Sigmoid colon (tissue), 7 donors: Measurements from ENCODE around the gene SPAG16. TPM values are rescaled to one million over a fixed set of nuclear protein-coding genes. Genes with fewer than 3 reads are reported as not detected.

ENCODE experiments used
- DNase-seq: peaks from one replicate; pipeline ENCODE4 v3.0.0-alpha.2; 2019
- H3K27ac ChIP-seq, 4 donors: fragments of 200-600 bp; sonication (generic); one replicate each; pipeline ENCODE4 v1.5.1; 2016 to 2019; ENCODE audit warnings: mild to moderate bottlenecking in 1 of 4
- H3K27me3 ChIP-seq, 3 donors: fragments of 200-600 bp; sonication (generic); one replicate each; pipeline ENCODE4 v1.5.1; 2019; ENCODE audit warnings: mild to moderate bottlenecking in 1 of 3
- H3K36me3 ChIP-seq, 4 donors: fragments of 200-600 bp; sonication (generic); one replicate each; pipeline ENCODE4 v1.5.1; 2016 to 2019
- H3K4me1 ChIP-seq, 4 donors: fragments of 200-600 bp; sonication (generic); one replicate each; pipeline ENCODE4 v1.5.1; 2017 to 2019
- H3K4me3 ChIP-seq, 4 donors: fragments of 200-600 bp; sonication (generic); one replicate each; pipeline ENCODE4 v1.5.1; 2017 to 2019; ENCODE audit warnings: mild to moderate bottlenecking in 2 of 4, moderate library complexity in 1 of 4
- H3K9me3 ChIP-seq, 4 donors: fragments of 200-600 bp in 3 of 4; sonication (generic) in 3 of 4; one replicate each; pipeline versions ENCODE4 v1.5.1 to v1.6.1; 2013 to 2019
- CTCF ChIP-seq, 4 experiments: fragments of 450-650 bp in 3 of 4; fragments of 200-600 bp in 1 of 4; IDR thresholded peaks; one replicate each; pipeline ENCODE4 v1.5.1; 2016 to 2019; ENCODE audit warnings: antibody characterized with exemption in 4 of 4, mild to moderate bottlenecking in 3 of 4, moderate library complexity in 2 of 4
- EP300 ChIP-seq, 4 donors: sonication (generic); formaldehyde crosslinking; IDR thresholded peaks; one replicate each; pipeline ENCODE4 v1.6.1; 2017; ENCODE audit warnings: antibody characterized with exemption in 4 of 4
- POLR2A ChIP-seq, 2 donors: fragments of 450-650 bp; IDR thresholded peaks; one replicate each; pipeline ENCODE4 v1.6.1; 2016; ENCODE audit warnings: antibody characterized with exemption in 2 of 2, mild to moderate bottlenecking in 2 of 2, moderate library complexity in 2 of 2
- POLR2AphosphoS5 ChIP-seq, 4 donors: sonication (generic); formaldehyde crosslinking; IDR thresholded peaks; one replicate each; pipeline ENCODE4 v1.6.1; 2017; ENCODE audit warnings: antibody characterized with exemption in 4 of 4
- WGBS, 2 donors: extraction: QIAGEN DNeasy Blood & Tissue Kit; methylation state at CpG; one replicate each; pipeline ENCODE4 v1.1.7; 2013; 5-methylcytosine and 5-hydroxymethylcytosine counted together
- intact Hi-C: fragments of 100-400 bp; cut with DNase I; formaldehyde crosslinking; loops from one replicate; pipeline ENCODE4 v1.15.1; 2023
- polyA plus RNA-seq, 3 donors: library from polyadenylated mRNA; stranded (reverse); fragments of 200-250 nt; gene quantifications; one replicate each; pipeline ENCODE4 v1.2.3, GENCODE V29; 2013
- total RNA-seq, 4 donors: library from RNA; depleted of rRNA; stranded (reverse); fragments of >200 nt; gene quantifications; one replicate each; pipeline ENCODE4 v1.1.0, GENCODE V29; 2016
- donor health status: healthy with polysubstance abuse.
- donor health status: Bipolar disorder and iron deficiency.
- donor health status: healthy.

The SPAG16 gene
- total and polyA plus RNA-seq, 7 donors, result 13.1 to 70.3 (median 36.0) TPM

GRCh38 chr2:214247531-214247930 lies 963.3 kb downstream of the SPAG16 start:
- H3K27me3 ChIP-seq, result no peaks in the 10 kb centered on the region
- H3K4me3 ChIP-seq, result no peak overlapping the region
- intact Hi-C loops, result no loop called here
- TF ChIP-seq EP300 (IDR thresholded peaks at IDR 0.05) (no peak), POLR2A (IDR thresholded peaks at IDR 0.05) (no peak), POLR2AphosphoS5 (IDR thresholded peaks at IDR 0.05) (no peak), CTCF (IDR thresholded peaks at IDR 0.05) (no peak)
- 82 to 88% methylated on average over 3 of the region's 3 CpGs for WGBS, 2 donors
- no peaks in the 10 kb centered on the region for H3K36me3 ChIP-seq
- H3K4me1 ChIP-seq, result peaks cover 0 to 6% (median 3%) of the 10 kb centered on the region in 4 donors
- DNase-seq, result no peak
- H3K9me3 ChIP-seq, result no peaks in the 10 kb centered on the region
- no peak overlapping the region for H3K27ac ChIP-seq

- no peak for DNase-seq
- 69 to 84% methylated on average over 1 of the region's 1 CpG for WGBS, 2 donors
- Histone ChIP-seq H3K27me3 (no peaks in the 10 kb centered on the region), H3K9me3 (no peaks in the 10 kb centered on the region), H3K4me3 (no peak overlapping the region), H3K27ac (no peak overlapping the region), H3K4me1 (no peaks in the 10 kb centered on the region), H3K36me3 (no peaks in the 10 kb centered on the region)
- intact Hi-C loops, result no loop called here
- TF ChIP-seq CTCF (IDR thresholded peaks at IDR 0.05) (no peak), POLR2AphosphoS5 (IDR thresholded peaks at IDR 0.05) (no peak), EP300 (IDR thresholded peaks at IDR 0.05) (no peak), POLR2A (IDR thresholded peaks at IDR 0.05) (no peak)
Observed at GRCh38 chr2:214255046-214255445, 970.8 kb downstream of the SPAG16 start.

GRCh38 chr2:214261683-214262082 lies 977.4 kb downstream of the SPAG16 start:
- Histone ChIP-seq H3K4me1 (no peaks in the 10 kb centered on the region), H3K27me3 (no peaks in the 10 kb centered on the region), H3K9me3 (no peaks in the 10 kb centered on the region), H3K36me3 (no peaks in the 10 kb centered on the region), H3K4me3 (no peak overlapping the region), H3K27ac (no peak overlapping the region)
- DNase-seq, result no peak
- intact Hi-C loops, result no loop called here
- WGBS, 2 donors, result 75 to 80% methylated on average over 1 of the region's 1 CpG
- TF ChIP-seq CTCF (IDR thresholded peaks at IDR 0.05), result no peak
- TF ChIP-seq EP300 (IDR thresholded peaks at IDR 0.05), result no peak
- no peak for TF ChIP-seq POLR2AphosphoS5 (IDR thresholded peaks at IDR 0.05)
- no peak for TF ChIP-seq POLR2A (IDR thresholded peaks at IDR 0.05)

- H3K36me3 ChIP-seq, result no peaks in the 10 kb centered on the region
- H3K4me3 ChIP-seq, result no peak overlapping the region
- no peak overlapping the region for H3K27ac ChIP-seq
- intact Hi-C loops, result no loop called here
- H3K27me3 ChIP-seq, result no peaks in the 10 kb centered on the region
- H3K4me1 ChIP-seq, result no peaks in the 10 kb centered on the region
- no peak for DNase-seq
- H3K9me3 ChIP-seq, result no peaks in the 10 kb centered on the region
- 41 to 55% methylated on average over 1 of the region's 1 CpG for WGBS, 2 donors
- TF ChIP-seq POLR2AphosphoS5 (IDR thresholded peaks at IDR 0.05), result no peak
- no peak for TF ChIP-seq EP300 (IDR thresholded peaks at IDR 0.05)
- no peak for TF ChIP-seq CTCF (IDR thresholded peaks at IDR 0.05)
- TF ChIP-seq POLR2A (IDR thresholded peaks at IDR 0.05), result no peak
Observed at GRCh38 chr2:214264171-214264570, 979.9 kb downstream of the SPAG16 start.

GRCh38 chr2:214265991-214266489 lies 981.8 kb downstream of the SPAG16 start:
- Histone ChIP-seq H3K27ac (no peak overlapping the region), H3K4me3 (no peak overlapping the region), H3K27me3 (no peaks in the 10 kb centered on the region), H3K36me3 (no peaks in the 10 kb centered on the region), H3K9me3 (no peaks in the 10 kb centered on the region), H3K4me1 (no peaks in the 10 kb centered on the region)
- 54 to 66% methylated on average over 3 of the region's 3 CpGs for WGBS, 2 donors
- intact Hi-C loops, result no loop called here
- DNase-seq, result no peak
- TF ChIP-seq POLR2A (IDR thresholded peaks at IDR 0.05), result no peak
- no peak for TF ChIP-seq EP300 (IDR thresholded peaks at IDR 0.05)
